Cardiac fibroblast (primary cell): Measurements from ENCODE around the gene KIF21B.

ENCODE experiments used
- DNase-seq, 2 donors: peaks; one replicate each; pipeline versions ENCODE4 v3.0.0 to v3.0.0-alpha.2; 2010; ENCODE audit warnings: low read depth in 2 of 2
- H3K4me3 ChIP-seq, 2 donors: replicated peaks in 1 of 2; 1 replicate in 1 of 2; 2 replicates in 1 of 2; pipeline ENCODE4 v1.5.1; 2011; ENCODE audit warnings: low read depth in 2 of 2, low read length in 2 of 2, mild to moderate bottlenecking in 2 of 2, moderate library complexity in 1 of 2
- TF ChIP-seq, protein P1 (sequence below): IDR thresholded peaks from one replicate; pipeline ENCODE4 v1.5.1; 2011; ENCODE audit warnings: low read depth, mild to moderate bottlenecking, low read length, inconsistent platforms

KIF21B gene

DNA sequence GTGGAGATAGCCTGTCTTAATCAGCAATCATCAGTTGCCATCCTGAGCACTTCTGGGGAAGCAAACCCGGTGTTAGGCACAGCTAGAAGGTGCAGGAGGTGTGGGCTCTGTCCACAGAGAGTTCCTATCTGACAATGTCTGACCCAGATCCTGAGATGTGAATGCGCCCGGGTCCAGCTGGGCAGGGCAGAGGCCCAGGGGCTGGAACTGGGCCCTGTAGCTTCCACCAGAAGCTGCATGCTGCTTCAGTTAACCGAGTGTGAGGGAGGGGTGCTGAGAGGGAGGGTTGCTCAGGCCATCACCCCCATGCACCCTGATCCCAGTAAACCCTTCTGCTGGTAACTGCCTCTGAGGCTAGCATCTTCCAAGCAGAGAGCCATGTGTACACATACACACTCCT is 42.2 kb downstream of the KIF21B start:
- TF ChIP-seq, protein P1, sequence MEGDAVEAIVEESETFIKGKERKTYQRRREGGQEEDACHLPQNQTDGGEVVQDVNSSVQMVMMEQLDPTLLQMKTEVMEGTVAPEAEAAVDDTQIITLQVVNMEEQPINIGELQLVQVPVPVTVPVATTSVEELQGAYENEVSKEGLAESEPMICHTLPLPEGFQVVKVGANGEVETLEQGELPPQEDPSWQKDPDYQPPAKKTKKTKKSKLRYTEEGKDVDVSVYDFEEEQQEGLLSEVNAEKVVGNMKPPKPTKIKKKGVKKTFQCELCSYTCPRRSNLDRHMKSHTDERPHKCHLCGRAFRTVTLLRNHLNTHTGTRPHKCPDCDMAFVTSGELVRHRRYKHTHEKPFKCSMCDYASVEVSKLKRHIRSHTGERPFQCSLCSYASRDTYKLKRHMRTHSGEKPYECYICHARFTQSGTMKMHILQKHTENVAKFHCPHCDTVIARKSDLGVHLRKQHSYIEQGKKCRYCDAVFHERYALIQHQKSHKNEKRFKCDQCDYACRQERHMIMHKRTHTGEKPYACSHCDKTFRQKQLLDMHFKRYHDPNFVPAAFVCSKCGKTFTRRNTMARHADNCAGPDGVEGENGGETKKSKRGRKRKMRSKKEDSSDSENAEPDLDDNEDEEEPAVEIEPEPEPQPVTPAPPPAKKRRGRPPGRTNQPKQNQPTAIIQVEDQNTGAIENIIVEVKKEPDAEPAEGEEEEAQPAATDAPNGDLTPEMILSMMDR, result no peak
- no peak for DNase-seq
- H3K4me3 ChIP-seq, result no peak overlapping the region

DNA sequence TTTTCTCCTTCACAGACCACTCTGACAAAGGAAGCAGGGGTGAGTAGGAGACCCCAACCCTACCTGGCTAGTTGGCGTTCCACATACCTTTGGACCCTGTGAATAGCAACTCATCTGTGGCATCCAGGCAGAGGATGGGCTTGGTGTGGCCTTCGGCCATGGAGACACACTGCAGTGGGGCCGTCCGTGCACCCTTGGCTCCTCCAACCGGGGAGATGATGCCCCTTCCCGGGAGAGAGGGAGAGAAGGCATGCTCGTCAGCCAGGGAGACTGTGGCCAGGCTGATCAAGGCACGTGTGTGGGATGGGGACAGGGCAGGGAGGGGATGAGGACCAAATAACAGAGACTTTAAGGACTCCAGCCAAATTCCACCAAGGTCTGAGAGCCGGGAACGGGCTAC is 42.6 kb downstream of the KIF21B start:
- TF ChIP-seq, protein P1, result no peak
- no peak overlapping the region for H3K4me3 ChIP-seq
- no peak for DNase-seq

DNA sequence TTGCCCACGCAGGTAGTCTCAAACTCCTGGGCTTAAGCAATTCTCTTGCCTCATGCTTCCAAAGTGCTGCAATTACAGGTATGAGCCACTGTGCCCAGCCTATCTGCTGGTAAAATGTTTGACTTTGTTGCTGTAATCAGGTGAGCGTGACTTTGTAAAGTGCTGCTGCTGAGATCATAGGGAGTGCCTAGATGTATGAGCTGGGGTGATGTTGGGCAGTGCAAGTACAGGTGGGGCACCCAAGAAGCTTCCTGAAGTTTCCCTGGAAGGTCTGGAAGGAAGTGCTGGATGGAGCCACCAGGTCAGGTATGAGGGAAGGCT is 43.1 kb downstream of the KIF21B start:
- no peak for DNase-seq
- H3K4me3 ChIP-seq, result no peak overlapping the region

DNA sequence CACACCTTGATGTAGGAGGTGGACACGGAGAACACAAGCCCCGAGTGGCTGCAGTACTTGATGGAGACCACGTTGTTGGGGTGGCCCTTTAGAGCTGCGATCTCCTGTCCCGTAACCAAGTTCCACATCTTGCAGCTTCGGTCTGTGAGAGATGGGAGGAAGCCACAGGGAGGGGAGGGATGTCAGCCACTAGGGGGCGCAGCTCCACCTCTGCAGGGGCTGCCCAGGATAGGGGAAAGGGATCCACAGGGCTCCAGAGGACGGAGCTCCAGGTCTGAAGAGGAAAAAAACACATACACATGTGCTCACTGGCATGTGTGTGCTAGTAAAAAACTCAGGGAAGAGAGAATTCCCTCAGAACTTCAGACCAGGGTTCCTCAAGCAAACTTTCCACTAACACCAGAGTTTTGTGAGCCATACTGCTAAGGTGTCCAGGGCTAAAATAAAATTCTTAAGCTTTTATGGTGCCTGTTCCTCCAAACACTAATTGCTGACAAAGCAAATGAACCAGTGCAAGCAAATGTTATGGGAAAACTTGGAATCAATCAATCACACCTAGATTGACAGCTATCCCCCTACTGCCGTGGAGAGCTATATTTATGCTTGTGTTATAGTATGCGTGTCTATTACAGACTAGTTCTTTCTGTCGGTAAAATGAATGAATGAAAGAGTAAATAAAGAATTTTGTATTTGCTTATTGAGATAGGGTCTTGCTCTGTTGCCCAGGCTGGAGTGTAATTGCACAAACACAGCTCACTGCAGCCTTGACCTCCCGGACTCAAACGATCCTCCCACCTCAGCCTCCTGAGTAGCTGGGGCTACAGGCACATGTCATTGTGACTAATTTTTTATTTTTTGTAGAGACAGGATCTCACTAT is 43.7 kb downstream of the KIF21B start:
- H3K4me3 ChIP-seq, result no peak overlapping the region
- TF ChIP-seq, protein P1, result peak; percentile 67
- peak; percentile 10 to 24 for DNase-seq

More for the DNA sequence above, 43.1 kb downstream of the KIF21B start:
- TF ChIP-seq, protein P1, result no peak

DNA sequence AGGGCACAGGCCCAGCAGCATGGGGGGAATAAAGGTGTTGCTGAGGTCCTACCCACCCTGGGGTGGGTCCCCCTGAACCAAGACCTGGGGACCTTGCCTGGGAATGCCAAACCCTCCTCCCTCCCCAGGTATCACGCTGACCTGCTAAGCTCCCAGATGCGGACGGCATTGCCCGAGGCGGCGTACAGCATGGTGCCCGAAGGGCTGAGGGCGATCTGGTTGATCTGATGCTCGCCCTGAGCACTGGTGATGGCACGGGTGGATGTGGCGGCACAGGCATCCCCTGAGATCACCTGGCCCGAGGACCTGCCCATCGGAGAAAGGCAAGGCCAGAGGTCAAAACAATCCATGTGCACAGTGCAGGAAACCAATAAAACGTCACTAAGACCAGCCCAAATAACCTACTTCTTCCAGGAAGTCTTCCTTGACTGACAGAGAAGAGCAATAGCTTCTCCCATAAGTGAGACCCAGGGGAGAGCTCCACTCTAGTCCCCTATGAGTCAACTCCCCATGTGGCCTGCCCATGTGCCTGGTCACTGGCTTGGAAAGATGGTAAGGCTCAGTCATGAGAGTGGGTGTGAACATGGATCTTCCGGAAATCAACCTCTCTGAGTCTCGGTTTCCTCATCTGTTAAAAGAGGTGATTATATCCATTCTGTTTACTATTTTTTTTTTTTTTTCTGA is 46.3 kb downstream of the KIF21B start:
- TF ChIP-seq, protein P1, result no peak
- H3K4me3 ChIP-seq, result no peak overlapping the region
- no peak for DNase-seq

DNA sequence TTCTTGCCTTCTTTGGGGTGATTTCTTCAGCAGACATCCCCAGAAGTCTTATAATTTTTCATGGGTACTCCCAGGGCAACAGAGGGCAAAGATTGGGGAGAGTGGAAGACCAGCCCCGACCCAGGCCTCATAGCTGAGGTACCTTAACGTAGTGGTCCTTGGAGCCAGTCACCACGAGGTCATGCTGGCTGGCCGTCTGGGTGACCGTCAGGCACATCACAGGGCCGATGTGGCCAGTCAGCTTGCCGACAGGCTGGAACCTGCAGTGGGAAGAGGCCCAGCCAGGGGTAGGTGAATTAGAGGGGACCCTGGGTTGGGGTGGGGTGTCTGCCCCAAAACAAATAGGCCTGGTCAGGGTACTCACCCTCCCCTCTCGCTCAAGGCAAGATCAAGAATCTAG is 46.9 kb downstream of the KIF21B start:
- no peak overlapping the region for H3K4me3 ChIP-seq
- TF ChIP-seq, protein P1, result no peak
- no peak for DNase-seq
